MG63 (cell line): ENCODE results near the gene TRIM60. TPM values are rescaled to one million over a fixed set of nuclear protein-coding genes. Genes with fewer than 3 reads are reported as not detected.
"Not testable (repeated sequence)": the region's sequence is repeated elsewhere in the genome, so short reads cannot be mapped to it uniquely, and the experiment has no call there.

Experiments
- DNase-seq: peaks from one replicate; pipeline ENCODE4 v3.0.0-alpha.2; 2020
- H3K27me3 ChIP-seq: fragments of 250-450 bp; sonication (Bioruptor Pico); 2 replicates; pipeline ENCODE4 v1.5.1; 2020; ENCODE audit warnings: mild to moderate bottlenecking, moderate library complexity
- H3K36me3 ChIP-seq: fragments of 250-450 bp; sonication (Bioruptor Pico); 2 replicates; pipeline ENCODE4 v1.5.1; 2020; ENCODE audit warnings: mild to moderate bottlenecking, moderate library complexity
- H3K4me3 ChIP-seq: fragments of 250-450 bp; sonication (Bioruptor Pico); 2 replicates; pipeline ENCODE4 v1.5.1; 2020; ENCODE audit warnings: mild to moderate bottlenecking, moderate library complexity
- H3K9me3 ChIP-seq: fragments of 250-450 bp; sonication (Bioruptor Pico); 2 replicates; pipeline ENCODE4 v1.5.1; 2020; ENCODE audit warnings: mild to moderate bottlenecking, moderate library complexity
- total RNA-seq: library from RNA; depleted of rRNA; stranded (reverse); fragments of >200 nt; shearing (Covaris generic); gene quantifications from 2 replicates; pipeline ENCODE4 v1.2.3, GENCODE V29; 2014; ENCODE audit warnings: low replicate concordance

The TRIM60 gene
- total RNA-seq, 1 experiment from 2014 or later = not detected

DNA sequence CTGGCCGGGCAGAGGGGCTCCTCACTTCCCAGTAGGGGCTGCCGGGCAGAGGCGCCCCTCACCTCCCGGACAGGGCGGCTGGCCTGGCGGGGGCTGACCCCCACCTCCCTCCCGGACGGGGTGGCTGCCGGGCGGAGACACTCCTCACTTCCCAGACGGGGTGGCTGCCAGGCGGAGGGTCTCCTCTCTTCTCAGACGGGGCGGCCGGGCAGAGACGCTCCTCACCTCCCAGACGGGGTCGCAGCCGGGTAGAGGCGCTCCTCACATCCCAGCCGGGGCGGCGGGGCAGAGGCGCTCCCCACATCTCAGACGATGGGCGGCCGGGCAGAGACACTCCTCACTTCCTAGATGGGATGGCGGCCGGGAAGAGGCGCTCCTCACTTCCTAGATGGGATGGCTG lies 11.8 kb upstream of the TRIM60 start:
- not testable (repeated sequence) for H3K4me3 ChIP-seq, H3K27me3 ChIP-seq, H3K36me3 ChIP-seq, H3K9me3 ChIP-seq, DNase-seq

DNA sequence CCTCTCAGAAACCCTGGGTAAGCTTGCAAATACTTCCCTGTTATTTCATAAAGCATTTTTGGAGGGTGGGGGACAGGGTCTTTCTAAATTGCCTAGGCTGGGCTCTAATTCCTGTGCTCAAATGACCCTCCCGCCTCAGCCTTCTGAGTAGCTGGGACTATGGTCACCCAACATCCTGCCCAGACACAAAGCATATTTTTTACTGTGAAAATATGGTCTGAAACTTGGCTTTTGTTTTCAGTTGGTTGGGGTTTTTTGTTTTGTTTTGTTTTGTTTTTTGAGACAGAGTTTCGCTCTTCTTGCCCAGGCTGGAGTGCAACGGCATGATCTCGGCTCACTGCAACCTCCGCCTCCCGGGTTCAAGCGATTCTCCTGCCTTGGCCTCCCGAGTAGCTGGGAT lies 6.0 kb upstream of the TRIM60 start:
- not testable (repeated sequence) for H3K9me3 ChIP-seq, H3K27me3 ChIP-seq, DNase-seq

DNA sequence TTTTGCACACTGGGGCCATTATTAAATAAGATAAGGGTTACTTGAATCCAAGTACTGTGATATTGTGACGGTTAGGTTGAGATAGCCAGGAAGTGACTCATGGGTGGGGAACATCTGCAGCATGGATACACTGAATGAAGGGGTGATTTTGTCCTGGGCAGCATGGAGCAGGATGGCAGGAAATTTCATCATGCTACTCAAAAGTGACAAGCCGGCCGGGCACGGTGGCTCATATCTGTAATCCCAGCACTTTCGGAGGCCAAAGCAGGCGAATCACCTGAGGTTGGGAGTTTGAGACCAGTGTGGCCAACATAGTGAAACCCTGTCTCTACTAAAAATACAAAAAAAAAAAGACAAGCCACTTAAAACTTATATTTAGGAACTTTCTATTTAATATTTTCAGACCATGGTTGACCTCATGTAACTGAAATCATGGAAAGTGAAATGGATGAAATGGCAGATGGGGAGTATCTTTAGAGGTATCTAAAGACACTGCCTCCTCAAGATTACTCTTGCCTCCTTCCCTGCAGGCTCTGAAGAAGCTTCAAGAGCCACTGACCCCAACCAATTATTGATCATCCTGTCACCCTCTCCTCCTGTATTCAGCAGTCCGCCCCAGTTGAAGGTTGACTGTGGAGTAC lies 3.9 kb upstream of the TRIM60 start:
- H3K9me3 ChIP-seq = no peaks in the 10 kb centered on the region
- no peak overlapping the region for H3K4me3 ChIP-seq
- no peaks in the 10 kb centered on the region for H3K27me3 ChIP-seq
- no peak for DNase-seq
- H3K36me3 ChIP-seq = no peaks in the 10 kb centered on the region

More for the DNA sequence above, 6.0 kb upstream of the TRIM60 start:
- H3K36me3 ChIP-seq, H3K4me3 ChIP-seq: not testable (repeated sequence)

DNA sequence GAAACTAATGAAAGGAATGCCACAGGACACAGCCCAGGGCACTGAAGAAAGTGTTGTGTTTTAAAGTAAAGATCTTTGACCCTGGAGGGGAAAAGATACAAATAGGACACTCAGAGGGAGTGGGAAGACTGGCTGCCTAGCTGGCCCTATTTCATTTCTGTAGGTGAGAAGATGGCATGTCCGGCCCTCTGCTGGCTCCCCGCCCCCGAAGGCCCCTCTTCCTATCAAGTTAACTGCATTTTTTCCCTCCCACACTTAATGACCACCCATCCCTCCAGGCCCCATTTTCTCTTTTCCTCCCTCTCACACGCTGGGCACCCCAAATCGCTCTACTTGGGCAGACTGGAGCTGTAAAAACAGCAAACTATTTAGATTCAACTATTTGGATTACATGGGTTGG lies 16.4 kb downstream of the TRIM60 start:
- H3K4me3 ChIP-seq = no peak overlapping the region
- DNase-seq = no peak
- H3K9me3 ChIP-seq = no peaks in the 10 kb centered on the region
- H3K36me3 ChIP-seq = no peaks in the 10 kb centered on the region
- H3K27me3 ChIP-seq = no peaks in the 10 kb centered on the region

DNA sequence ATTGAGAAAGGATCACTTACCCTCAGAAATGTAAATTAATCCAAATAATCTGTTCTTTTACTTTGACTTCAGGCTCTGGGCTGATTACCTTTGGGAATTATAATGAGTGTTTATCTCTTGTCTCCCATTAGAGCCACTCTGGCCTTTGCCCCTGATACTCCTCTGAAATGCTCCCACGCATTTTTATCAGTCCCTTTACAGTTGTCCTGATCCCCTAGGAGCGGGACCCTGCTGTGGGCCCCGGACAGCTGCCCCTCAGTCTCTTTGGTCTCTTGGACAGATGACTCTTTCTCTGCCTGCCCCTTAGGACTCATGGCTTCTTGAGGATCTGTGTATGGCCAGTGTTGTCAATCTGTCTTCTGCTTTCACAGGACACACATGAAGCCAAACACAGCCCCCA lies 20.8 kb downstream of the TRIM60 start:
- Histone ChIP-seq H3K4me3 (no peak overlapping the region), H3K36me3 (no peaks in the 10 kb centered on the region), H3K9me3 (no peaks in the 10 kb centered on the region), H3K27me3 (no peaks in the 10 kb centered on the region)
- no peak for DNase-seq

DNA sequence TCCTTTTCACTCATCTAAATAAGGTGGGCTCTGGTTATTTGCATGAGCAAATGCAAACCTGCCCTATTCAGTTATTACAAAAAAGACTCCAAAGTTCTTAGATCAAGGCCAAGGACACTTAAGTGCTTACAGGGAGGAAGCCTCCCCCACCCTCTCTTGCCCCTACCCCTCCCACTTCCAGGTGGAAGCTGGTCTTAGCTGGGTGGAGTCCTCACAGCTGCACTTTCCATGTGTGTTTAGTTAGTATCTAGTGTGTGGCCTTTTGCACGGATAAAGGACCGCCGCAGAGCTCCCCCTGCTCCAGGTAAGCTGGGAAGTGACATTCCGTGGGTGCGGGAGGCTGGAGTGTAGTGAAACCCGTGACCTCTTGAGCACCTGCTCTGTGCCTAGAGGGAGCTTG lies 21.8 kb downstream of the TRIM60 start, which contains the start of gene TRIM75:
Gene TRIM75, plus strand, starts transcription at position 222 of the 400 bp plus-strand sequence. CDS start 5,282 bp downstream, outside the sequence.
- DNase-seq = no peak
- H3K36me3 ChIP-seq = no peaks in the 10 kb centered on the region

DNA sequence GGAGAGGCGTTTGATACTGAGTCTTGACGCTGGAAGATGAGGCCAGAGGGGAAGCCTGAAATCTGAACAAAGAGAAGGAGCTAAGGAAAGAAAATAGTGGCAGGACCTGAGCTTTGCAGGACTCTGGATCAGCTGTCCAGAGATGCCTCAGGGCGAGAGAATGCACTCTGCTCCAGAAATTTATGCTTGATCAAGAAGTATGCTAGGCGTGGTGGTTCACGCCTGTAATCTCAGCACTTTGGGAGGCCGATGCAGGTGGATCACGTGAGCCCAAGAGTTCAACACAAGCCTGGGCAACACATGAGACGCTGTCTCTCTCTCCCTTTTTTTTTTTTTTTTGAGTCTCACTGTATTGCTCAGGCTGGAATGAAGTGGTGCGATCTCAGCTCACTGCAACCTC lies 23.8 kb downstream of the TRIM60 start:
- no peaks in the 10 kb centered on the region for H3K9me3 ChIP-seq
- no peaks in the 10 kb centered on the region for H3K36me3 ChIP-seq
- H3K27me3 ChIP-seq = no peaks in the 10 kb centered on the region
- no peak overlapping the region for H3K4me3 ChIP-seq
- no peak for DNase-seq

More for the DNA sequence above, 21.8 kb downstream of the TRIM60 start, which contains the start of gene TRIM75:
- Histone ChIP-seq H3K4me3 (no peak within 1 kb of the TSS), H3K9me3 (no peaks in the 10 kb centered on the region), H3K27me3 (no peaks in the 10 kb centered on the region)

DNA sequence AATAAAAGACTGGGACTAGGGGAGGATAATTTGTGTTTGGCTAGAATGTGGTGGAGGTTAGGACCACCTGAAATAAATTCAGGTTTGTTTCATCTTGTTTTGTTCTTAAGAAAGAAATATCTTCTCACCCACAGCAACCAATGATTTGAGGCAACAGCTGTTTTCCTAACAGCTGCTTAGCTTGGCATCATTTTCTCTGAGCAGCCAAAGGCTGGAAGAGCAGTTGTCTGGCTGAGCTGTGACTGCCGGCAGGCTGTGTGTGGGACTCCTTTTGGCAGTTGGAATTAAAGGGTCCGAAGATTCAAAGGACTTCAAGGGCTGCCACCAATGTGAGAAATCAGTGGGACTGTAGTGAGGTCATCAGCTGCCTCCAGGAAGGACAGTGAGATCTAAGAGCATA lies 26.9 kb downstream of the TRIM60 start:
- no peak for DNase-seq
- Histone ChIP-seq H3K36me3 (no peaks in the 10 kb centered on the region), H3K9me3 (no peaks in the 10 kb centered on the region), H3K4me3 (no peak overlapping the region), H3K27me3 (no peaks in the 10 kb centered on the region)

DNA sequence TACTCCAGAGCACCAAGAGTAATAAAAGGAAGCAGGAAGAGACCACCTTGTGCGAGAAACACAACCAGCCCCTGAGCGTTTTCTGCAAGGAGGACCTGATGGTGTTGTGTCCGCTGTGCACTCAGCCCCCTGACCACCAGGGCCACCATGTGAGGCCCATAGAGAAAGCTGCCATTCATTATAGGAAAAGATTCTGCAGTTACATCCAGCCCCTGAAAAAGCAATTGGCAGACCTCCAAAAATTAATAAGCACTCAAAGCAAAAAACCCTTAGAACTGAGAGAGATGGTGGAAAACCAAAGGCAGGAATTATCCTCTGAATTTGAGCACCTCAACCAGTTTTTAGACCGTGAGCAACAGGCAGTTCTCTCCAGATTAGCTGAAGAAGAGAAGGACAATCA lies 27.6 kb downstream of the TRIM60 start:
- no peaks in the 10 kb centered on the region for H3K36me3 ChIP-seq
- no peak overlapping the region for H3K4me3 ChIP-seq
- H3K27me3 ChIP-seq = no peaks in the 10 kb centered on the region
- no peak for DNase-seq
- H3K9me3 ChIP-seq = no peaks in the 10 kb centered on the region

DNA sequence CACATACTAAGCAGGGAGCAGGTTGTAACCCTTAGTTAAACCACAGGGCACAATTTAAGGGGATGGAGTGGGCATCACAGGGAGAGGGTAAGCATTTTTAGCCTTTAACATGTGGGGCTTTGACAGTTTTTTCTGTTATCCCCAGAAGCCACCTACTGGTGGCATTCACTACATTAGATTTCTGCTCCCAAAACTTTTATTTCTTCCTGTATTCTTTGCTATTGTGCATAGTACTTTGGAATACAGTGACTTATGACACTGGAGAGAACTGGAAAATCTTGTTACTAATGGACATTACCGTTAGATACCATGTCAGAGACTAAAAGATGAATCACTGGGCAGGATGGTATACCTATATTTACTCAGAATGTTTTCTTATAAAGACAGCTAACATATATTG lies 29.1 kb downstream of the TRIM60 start:
- Histone ChIP-seq H3K36me3 (no peaks in the 10 kb centered on the region), H3K27me3 (no peaks in the 10 kb centered on the region), H3K9me3 (no peaks in the 10 kb centered on the region), H3K4me3 (no peak overlapping the region)
- no peak for DNase-seq

DNA sequence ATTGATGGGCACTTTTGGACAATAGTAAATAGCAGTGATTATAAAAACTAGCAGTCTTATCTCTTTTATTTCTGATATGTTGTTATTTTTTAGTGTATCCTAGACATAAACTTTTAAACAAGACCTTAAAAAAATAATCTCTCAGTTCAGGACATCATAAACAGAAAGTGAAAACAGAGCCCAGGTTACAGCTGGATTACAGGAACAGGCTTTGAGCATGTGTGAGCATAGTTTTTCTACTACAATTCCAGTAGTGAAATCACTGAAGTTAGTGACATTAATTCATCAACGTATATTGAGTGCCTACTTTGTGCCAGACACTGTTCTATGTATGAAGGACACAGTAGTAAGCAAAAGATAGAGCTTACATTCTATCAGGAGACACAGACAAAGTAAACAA lies 38.8 kb downstream of the TRIM60 start:
- Histone ChIP-seq H3K9me3 (no peaks in the 10 kb centered on the region), H3K36me3 (no peaks in the 10 kb centered on the region), H3K4me3 (no peak overlapping the region), H3K27me3 (no peaks in the 10 kb centered on the region)
- DNase-seq = no peak

DNA sequence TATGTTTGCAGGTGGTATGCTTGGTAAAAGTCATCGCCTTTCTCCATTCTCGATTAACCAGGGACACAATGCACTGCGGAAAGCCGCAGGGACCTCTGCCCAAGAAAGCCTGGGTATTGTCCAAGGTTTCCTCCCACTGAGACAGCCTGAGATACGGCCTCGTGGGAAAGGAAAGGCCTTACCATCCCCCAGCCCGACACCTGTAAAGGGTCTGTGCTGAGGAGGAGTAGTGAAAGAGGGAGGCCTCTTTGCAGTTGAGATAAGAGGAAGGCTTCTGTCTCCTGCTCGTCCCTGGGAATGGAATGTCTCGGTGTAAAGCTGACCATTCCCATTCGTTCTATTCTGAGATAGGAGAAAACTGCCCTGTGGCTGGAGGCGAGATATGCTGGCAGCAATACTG lies 41.5 kb downstream of the TRIM60 start:
- not testable (repeated sequence) for H3K36me3 ChIP-seq, DNase-seq, H3K27me3 ChIP-seq, H3K9me3 ChIP-seq, H3K4me3 ChIP-seq

DNA sequence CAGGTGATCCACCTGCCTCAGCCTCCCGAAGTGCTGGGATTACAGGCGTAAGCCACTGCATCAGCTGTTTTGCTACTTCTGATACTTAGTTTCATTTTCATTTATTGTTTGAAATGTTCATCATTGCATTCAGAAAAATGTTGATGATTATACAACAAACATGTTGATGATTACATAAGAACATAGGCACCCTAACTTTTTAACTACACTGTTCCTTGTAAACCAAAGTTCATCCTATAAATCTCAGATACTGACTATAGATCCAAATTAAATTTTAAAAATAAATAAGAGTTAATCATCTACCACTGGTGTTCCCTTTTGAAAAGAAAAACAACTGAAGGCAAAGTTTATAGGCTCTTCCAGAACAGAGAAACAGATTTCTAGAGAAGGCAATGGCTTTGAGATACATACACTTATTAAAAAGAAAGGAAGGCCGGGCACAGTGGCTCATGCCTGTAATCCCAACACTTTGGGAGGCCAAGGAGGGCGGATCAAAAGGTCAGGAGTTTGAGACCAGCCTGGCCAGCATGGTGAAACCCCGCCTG lies 45.3 kb downstream of the TRIM60 start:
- DNase-seq = no peak
- H3K4me3 ChIP-seq = no peak overlapping the region
- no peaks in the 10 kb centered on the region; the same call in 1 of the 2 replicates for H3K36me3 ChIP-seq
- no peaks in the 10 kb centered on the region for H3K9me3 ChIP-seq
- H3K27me3 ChIP-seq = no peaks in the 10 kb centered on the region

DNA sequence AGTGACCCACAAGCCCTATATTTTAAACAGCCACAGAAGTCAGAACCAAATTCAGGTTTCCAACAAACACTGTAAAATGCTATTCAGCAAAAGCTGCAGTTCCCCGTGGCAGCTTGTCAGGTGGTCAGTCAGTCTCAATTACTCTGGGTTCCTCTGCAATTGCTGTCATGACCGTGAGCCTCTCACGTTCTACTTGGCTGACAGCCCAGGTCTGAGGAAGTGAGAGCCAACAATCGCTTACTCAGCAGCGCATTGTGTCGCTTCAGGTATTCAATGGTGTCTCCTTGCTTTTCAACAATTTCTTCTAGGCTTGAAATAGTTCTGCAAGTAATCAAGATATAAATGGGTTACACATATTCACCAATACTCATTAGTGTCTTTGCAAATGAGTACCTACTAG lies 47.7 kb downstream of the TRIM60 start:
- Histone ChIP-seq H3K9me3 (no peaks in the 10 kb centered on the region), H3K27me3 (no peaks in the 10 kb centered on the region), H3K36me3 (no peaks in the 10 kb centered on the region; the same call in 1 of the 2 replicates), H3K4me3 (no peak overlapping the region)
- no peak for DNase-seq

DNA sequence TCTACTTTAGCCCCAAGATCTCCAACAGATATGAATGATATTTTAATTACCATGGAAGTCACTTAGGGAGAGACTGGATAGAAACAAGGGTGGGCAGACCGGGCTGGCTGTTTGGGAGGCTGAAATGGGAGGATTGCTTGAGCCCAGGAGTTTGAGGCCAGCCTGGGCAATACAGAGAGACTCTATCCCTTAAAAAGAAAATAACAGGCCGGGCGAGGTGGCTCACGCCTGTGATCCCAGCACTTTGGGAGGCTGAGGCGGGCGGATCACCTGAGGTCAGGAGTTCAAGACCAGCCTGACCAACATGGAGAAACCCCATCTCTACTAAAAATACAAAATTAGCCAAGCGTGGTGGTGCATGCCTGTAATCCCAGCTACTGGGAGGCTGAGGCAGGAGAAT lies 53.0 kb downstream of the TRIM60 start:
- not testable (repeated sequence) for H3K36me3 ChIP-seq, H3K9me3 ChIP-seq, H3K27me3 ChIP-seq, H3K4me3 ChIP-seq, DNase-seq

DNA sequence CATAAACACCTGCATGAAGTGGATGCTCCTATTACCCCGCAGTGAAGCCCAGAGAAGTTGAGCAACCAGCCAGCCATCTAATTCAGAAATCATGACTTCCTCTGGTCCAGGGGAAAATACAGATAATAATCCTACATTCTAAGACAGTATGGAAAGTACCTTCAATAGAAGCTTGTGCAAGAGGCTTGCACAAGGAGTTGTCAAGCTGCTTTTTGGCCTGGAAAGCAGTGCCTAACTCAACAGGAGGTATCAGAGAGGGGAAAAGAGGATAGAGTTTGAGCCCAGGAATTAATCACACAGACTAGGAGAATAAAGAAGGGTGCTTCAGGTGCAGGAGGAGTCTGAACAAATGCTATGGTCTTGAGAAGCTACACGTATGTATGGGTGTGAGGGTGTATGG lies 54.1 kb downstream of the TRIM60 start:
- Histone ChIP-seq H3K4me3 (no peak overlapping the region), H3K36me3 (no peaks in the 10 kb centered on the region), H3K27me3 (no peaks in the 10 kb centered on the region), H3K9me3 (no peaks in the 10 kb centered on the region)
- no peak for DNase-seq

DNA sequence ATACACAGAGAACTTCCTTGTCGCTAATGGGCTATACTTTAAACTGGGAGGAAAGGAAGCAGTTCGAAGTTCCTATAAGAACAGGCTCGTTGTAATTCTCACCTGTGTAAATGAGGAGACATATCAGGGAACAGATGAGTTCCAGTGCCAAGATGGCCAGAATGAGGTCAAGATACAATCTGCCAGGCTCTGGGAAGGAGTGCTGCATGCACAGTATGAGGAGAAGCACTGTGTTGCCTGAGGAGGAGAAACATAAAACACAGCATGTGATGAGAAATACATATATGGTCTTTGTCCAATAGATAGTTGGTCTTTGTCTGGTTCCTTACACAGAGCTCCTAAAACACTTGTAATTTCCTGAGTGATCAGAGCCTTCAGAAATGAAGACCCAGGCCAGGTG lies 56.6 kb downstream of the TRIM60 start:
- Histone ChIP-seq H3K36me3 (no peaks in the 10 kb centered on the region), H3K27me3 (no peaks in the 10 kb centered on the region), H3K9me3 (no peaks in the 10 kb centered on the region), H3K4me3 (no peak overlapping the region)
- DNase-seq = no peak
